Activated gamma-delta T cell (primary cell): ENCODE data around the gene CCDC28A.

Experiments used
- DNase-seq: peaks from one replicate; lab custom pipeline; 2025; lab: John Stamatoyannopoulos, UW

The CCDC28A gene

DNA sequence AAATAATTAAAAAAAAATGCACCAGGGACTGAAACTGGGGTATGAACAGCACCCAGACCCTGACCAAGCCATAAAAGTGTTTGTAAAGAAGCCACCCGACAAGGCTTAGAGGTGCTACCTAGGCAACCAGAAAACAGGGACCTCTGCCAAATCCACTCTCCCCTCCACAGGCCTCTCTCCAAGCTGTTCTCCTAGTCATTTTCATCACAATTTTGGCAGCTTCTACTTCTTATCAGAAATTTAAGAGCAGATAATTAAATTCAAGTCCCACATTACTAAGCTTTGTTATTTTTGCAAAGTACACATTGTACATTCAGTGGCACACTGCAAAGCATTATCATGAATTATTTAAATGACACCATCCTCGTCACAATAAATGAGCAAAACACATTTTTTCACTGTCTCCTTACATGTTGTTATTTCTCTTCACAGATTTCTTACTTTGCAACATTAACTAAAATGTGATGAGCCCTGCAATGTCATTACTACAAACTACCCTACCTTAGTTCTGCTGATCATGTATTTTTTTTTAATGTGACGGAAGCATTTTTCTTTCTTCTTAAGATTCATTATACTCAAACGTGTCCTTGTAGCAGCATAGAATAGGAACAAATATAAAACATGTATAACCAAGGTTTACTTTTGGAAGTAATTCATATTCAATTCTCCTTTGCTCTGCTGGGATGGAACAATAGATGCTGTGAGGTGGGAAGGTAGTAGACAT lies 60.4 kb downstream of the CCDC28A start:
- no peak for DNase-seq

GRCh38 chr6:138837246-138837645 lies 63.7 kb downstream of the CCDC28A start:
- DNase-seq: no peak
